Mesenchymal stem cell (in vitro differentiated cells and primary cell): ENCODE measurements around the gene MCM3AP.

Experiments used
- DNase-seq: peaks from one replicate; pipeline ENCODE4 v3.0.0-alpha.2; 2013
- H2AFZ ChIP-seq: one replicate; pipeline ENCODE4 v1.6.1; 2013; ENCODE audit warnings: low read depth, mild to moderate bottlenecking, control low read depth, inconsistent platforms, low read length, moderate library complexity
- H2AK5ac ChIP-seq: 2 replicates; pipeline ENCODE4 v1.6.1; 2013; ENCODE audit warnings: low read length, moderate library complexity, mild to moderate bottlenecking, inconsistent platforms; ENCODE audit not compliant: severe bottlenecking
- H2BK120ac ChIP-seq: one replicate; pipeline ENCODE4 v1.6.1; 2013; ENCODE audit warnings: low read depth, mild to moderate bottlenecking, inconsistent platforms, low read length, moderate library complexity
- H2BK12ac ChIP-seq, 2 experiments: one replicate each; pipeline ENCODE4 v1.6.1; 2013; ENCODE audit warnings: inconsistent platforms in 2 of 2, low read length in 2 of 2, mild to moderate bottlenecking in 2 of 2, moderate library complexity in 2 of 2, control low read depth in 1 of 2
- H2BK15ac ChIP-seq: one replicate; pipeline ENCODE4 v1.6.1; 2013; ENCODE audit warnings: mild to moderate bottlenecking, low read depth, inconsistent platforms; ENCODE audit not compliant: poor library complexity, severe bottlenecking
- H2BK5ac ChIP-seq: 2 replicates; pipeline ENCODE4 v1.6.1; 2013; ENCODE audit warnings: low read depth, mild to moderate bottlenecking, low read length, control low read depth, inconsistent platforms; ENCODE audit not compliant: poor library complexity, severe bottlenecking
- H3K14ac ChIP-seq, 2 experiments: one replicate each; pipeline ENCODE4 v1.6.1; 2013; ENCODE audit warnings: inconsistent platforms in 2 of 2, low read length in 2 of 2, control low read depth in 1 of 2, mild to moderate bottlenecking in 1 of 2, moderate library complexity in 1 of 2
- H3K18ac ChIP-seq, 2 experiments: one replicate each; pipeline ENCODE4 v1.6.1; 2013; ENCODE audit warnings: inconsistent platforms in 2 of 2, low read length in 2 of 2, control low read depth in 1 of 2, low read depth in 1 of 2, mild to moderate bottlenecking in 1 of 2
- H3K23ac ChIP-seq, 2 experiments: one replicate each; pipeline ENCODE4 v1.6.1; 2013; ENCODE audit warnings: inconsistent platforms in 2 of 2, low read length in 2 of 2, mild to moderate bottlenecking in 2 of 2, moderate library complexity in 2 of 2, control low read depth in 1 of 2
- H3K27ac ChIP-seq: 2 replicates; pipeline ENCODE4 v1.5.1; 2013; ENCODE audit warnings: mild to moderate bottlenecking, moderate library complexity, low read length, control low read depth, inconsistent platforms; ENCODE audit not compliant: poor library complexity, severe bottlenecking
- H3K27me3 ChIP-seq, 2 experiments: 2 replicates each; pipeline versions ENCODE4 v1.6.1 to v1.7.0; 2013; ENCODE audit warnings: low read length in 2 of 2, mild to moderate bottlenecking in 2 of 2, moderate library complexity in 2 of 2, control low read depth in 1 of 2, inconsistent platforms in 1 of 2; ENCODE audit not compliant: control insufficient read depth in 1 of 2, insufficient read depth in 1 of 2
- H3K36me3 ChIP-seq, 2 experiments: 2 replicates each; pipeline versions ENCODE4 v1.6.1 to v1.7.0; 2013; ENCODE audit warnings: low read length in 2 of 2, control low read depth in 1 of 2, inconsistent platforms in 1 of 2, low read depth in 1 of 2, mild to moderate bottlenecking in 1 of 2; ENCODE audit not compliant: insufficient read depth in 2 of 2, control insufficient read depth in 1 of 2
- H3K4ac ChIP-seq, 2 experiments: one replicate each; pipeline ENCODE4 v1.6.1; 2013; ENCODE audit warnings: inconsistent platforms in 2 of 2, low read length in 2 of 2, mild to moderate bottlenecking in 2 of 2, moderate library complexity in 2 of 2, control low read depth in 1 of 2, low read depth in 1 of 2
- H3K4me1 ChIP-seq: 2 replicates; pipeline ENCODE4 v1.6.1; 2013; ENCODE audit warnings: low read depth, low read length, control low read depth; ENCODE audit not compliant: control insufficient read depth, insufficient read depth
- H3K4me2 ChIP-seq: 2 replicates; pipeline ENCODE4 v1.6.1; 2013; ENCODE audit warnings: low read length, mild to moderate bottlenecking, inconsistent platforms; ENCODE audit not compliant: poor library complexity, severe bottlenecking
- H3K4me3 ChIP-seq, 2 experiments: 2 replicates each; pipeline versions ENCODE4 v1.5.1 to v1.7.0; 2013; ENCODE audit warnings: low read length in 2 of 2, mild to moderate bottlenecking in 2 of 2, control low read depth in 1 of 2, low read depth in 1 of 2; ENCODE audit not compliant: insufficient read depth in 1 of 2
- H3K79me1 ChIP-seq: replicated peaks from 2 replicates; pipeline ENCODE4 v1.6.1; 2013; ENCODE audit warnings: mild to moderate bottlenecking, control low read depth, low read length, inconsistent platforms; ENCODE audit not compliant: poor library complexity, severe bottlenecking
- H3K9ac ChIP-seq: 2 replicates; pipeline ENCODE4 v1.7.0; 2013; ENCODE audit warnings: mild to moderate bottlenecking, low read length, moderate library complexity
- H3K9me3 ChIP-seq: 2 replicates; pipeline ENCODE4 v1.7.0; 2013; ENCODE audit warnings: mild to moderate bottlenecking, low read length; ENCODE audit not compliant: control insufficient read depth
- H4K8ac ChIP-seq: one replicate; pipeline ENCODE4 v1.6.1; 2013; ENCODE audit warnings: inconsistent platforms, mild to moderate bottlenecking, low read length, moderate library complexity
- H4K91ac ChIP-seq: one replicate; pipeline ENCODE4 v1.6.1; 2013; ENCODE audit warnings: mild to moderate bottlenecking, low read length, inconsistent platforms
- WGBS: methylation state at CpG from one replicate; pipeline ENCODE4 v1.1.7; 2013; ENCODE audit warnings: mixed read lengths; 5-methylcytosine and 5-hydroxymethylcytosine counted together

Gene MCM3AP

GRCh38 chr21:46216132-46216747 is 69.2 kb downstream of the MCM3AP start:
- H3K18ac ChIP-seq = no peak overlapping the region
- no peak overlapping the region for H3K14ac ChIP-seq
- H3K27me3 ChIP-seq = no peaks in the 10 kb centered on the region
- H2AFZ ChIP-seq = no peak overlapping the region
- H3K4me1 ChIP-seq = peaks cover 10% of the 10 kb centered on the region
- no peak overlapping the region for H2BK120ac ChIP-seq
- no peak overlapping the region for H3K4me3 ChIP-seq
- no peak overlapping the region for H3K27ac ChIP-seq
- H3K9ac ChIP-seq = no peak overlapping the region
- peaks cover 86 to 88% of the 10 kb centered on the region in 2 experiments for H3K36me3 ChIP-seq
- no peak overlapping the region for H2AK5ac ChIP-seq
- H2BK12ac ChIP-seq = no peak overlapping the region
- no peak overlapping the region for H3K23ac ChIP-seq
- no peak overlapping the region for H3K4ac ChIP-seq
- 96% methylated on average over 16 of the region's 16 CpGs for WGBS
- no peak overlapping the region for H4K91ac ChIP-seq
- H2BK5ac ChIP-seq = no peak overlapping the region
- no peaks in the 10 kb centered on the region for H3K9me3 ChIP-seq
- DNase-seq = no peak
- no peak overlapping the region for H3K4me2 ChIP-seq
- peaks cover 58% of the 10 kb centered on the region for H3K79me1 ChIP-seq
- H4K8ac ChIP-seq = no peak overlapping the region
- H2BK15ac ChIP-seq = no peak overlapping the region

- WGBS = 90% methylated on average over 20 of the region's 20 CpGs
- Histone ChIP-seq H2AK5ac (no peak overlapping the region), H4K91ac (no peak overlapping the region), H3K27ac (no peak overlapping the region), H3K14ac (no peak overlapping the region), H3K4ac (no peak overlapping the region), H3K4me3 (no peak overlapping the region), H3K18ac (no peak overlapping the region), H3K4me2 (no peak overlapping the region), H3K79me1 (peaks cover 59% of the 10 kb centered on the region), H2BK120ac (no peak overlapping the region), H3K23ac (no peak overlapping the region), H4K8ac (no peak overlapping the region), H2AFZ (no peak overlapping the region), H2BK12ac (no peak overlapping the region), H2BK15ac (no peak overlapping the region), H3K27me3 (no peaks in the 10 kb centered on the region), H2BK5ac (no peak overlapping the region), H3K4me1 (peaks cover 10% of the 10 kb centered on the region), H3K36me3 (peaks cover 85 to 87% of the 10 kb centered on the region in 2 experiments), H3K9ac (no peak overlapping the region), H3K9me3 (no peaks in the 10 kb centered on the region)
- no peak for DNase-seq
Observed at GRCh38 chr21:46215436-46216131, 69.8 kb downstream of the MCM3AP start.

- Histone ChIP-seq H3K4me1 (peaks cover 10% of the 10 kb centered on the region), H3K27ac (no peak overlapping the region), H2AK5ac (no peak overlapping the region), H2AFZ (no peak overlapping the region), H2BK120ac (no peak overlapping the region), H2BK5ac (no peak overlapping the region), H3K4me2 (no peak overlapping the region), H3K14ac (peak overlapping the region in 1 of 2 experiments; percentile 26), H2BK12ac (no peak overlapping the region), H3K36me3 (peaks cover 83 to 85% of the 10 kb centered on the region in 2 experiments), H3K27me3 (no peaks in the 10 kb centered on the region), H3K4me3 (no peak overlapping the region), H2BK15ac (no peak overlapping the region), H4K8ac (peak overlapping the region; percentile 56), H3K4ac (no peak overlapping the region), H3K9ac (no peak overlapping the region), H3K18ac (no peak overlapping the region), H3K79me1 (peaks cover 56% of the 10 kb centered on the region), H3K9me3 (no peaks in the 10 kb centered on the region), H3K23ac (no peak overlapping the region), H4K91ac (peak overlapping the region; percentile 40)
- WGBS = 96% methylated on average over 24 of the region's 27 CpGs
- DNase-seq = no peak
Observed at GRCh38 chr21:46214478-46215340, 70.7 kb downstream of the MCM3AP start.
